Measurements from ENCODE around the gene CWC22. TPM values are rescaled to one million over a fixed set of nuclear protein-coding genes. Genes with fewer than 3 reads are reported as not detected.

The CWC22 gene
- total RNA-seq, 2 donors from 2014 or later, result 13.1 to 14.1 TPM

- no peak for DNase-seq (ENCODE audit: low spot score)
- H3K27ac ChIP-seq, result no peak overlapping the region
- no peaks in the 10 kb centered on the region for H3K4me1 ChIP-seq
- H3K4me3 ChIP-seq, result no peak overlapping the region
- no peaks in the 10 kb centered on the region for H3K27me3 ChIP-seq
- no peaks in the 10 kb centered on the region for H3K36me3 ChIP-seq
- TF ChIP-seq, protein P1, sequence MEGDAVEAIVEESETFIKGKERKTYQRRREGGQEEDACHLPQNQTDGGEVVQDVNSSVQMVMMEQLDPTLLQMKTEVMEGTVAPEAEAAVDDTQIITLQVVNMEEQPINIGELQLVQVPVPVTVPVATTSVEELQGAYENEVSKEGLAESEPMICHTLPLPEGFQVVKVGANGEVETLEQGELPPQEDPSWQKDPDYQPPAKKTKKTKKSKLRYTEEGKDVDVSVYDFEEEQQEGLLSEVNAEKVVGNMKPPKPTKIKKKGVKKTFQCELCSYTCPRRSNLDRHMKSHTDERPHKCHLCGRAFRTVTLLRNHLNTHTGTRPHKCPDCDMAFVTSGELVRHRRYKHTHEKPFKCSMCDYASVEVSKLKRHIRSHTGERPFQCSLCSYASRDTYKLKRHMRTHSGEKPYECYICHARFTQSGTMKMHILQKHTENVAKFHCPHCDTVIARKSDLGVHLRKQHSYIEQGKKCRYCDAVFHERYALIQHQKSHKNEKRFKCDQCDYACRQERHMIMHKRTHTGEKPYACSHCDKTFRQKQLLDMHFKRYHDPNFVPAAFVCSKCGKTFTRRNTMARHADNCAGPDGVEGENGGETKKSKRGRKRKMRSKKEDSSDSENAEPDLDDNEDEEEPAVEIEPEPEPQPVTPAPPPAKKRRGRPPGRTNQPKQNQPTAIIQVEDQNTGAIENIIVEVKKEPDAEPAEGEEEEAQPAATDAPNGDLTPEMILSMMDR (IDR thresholded peaks at IDR 0.05), result no peak
- no peaks in the 10 kb centered on the region for H3K9me3 ChIP-seq
Observed at GRCh38 chr2:180021850-180022249, 14.8 kb upstream of the CWC22 start.

DNA sequence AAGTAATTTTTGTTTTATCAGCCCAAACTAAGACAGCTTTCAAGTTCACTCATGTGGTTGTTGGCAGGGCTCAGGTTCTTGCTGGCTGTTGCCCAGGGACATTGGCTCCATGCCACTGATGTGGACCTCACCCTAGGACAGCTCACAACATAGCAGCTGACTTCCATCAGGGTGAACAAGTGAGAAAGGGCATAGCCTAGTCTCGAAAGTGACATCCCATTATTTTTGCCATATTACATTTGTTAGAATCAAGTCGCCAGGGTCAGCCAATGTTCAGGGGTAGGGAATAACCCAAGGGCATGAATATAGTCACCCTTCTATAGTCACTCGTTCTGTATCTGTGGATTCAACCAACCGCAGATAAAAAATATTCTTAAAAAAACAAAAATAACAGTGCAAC, 10.7 kb upstream of the CWC22 start:
- Histone ChIP-seq H3K36me3 (no peaks in the 10 kb centered on the region), H3K27me3 (no peaks in the 10 kb centered on the region), H3K27ac (no peak overlapping the region), H3K4me3 (no peak overlapping the region), H3K9me3 (no peaks in the 10 kb centered on the region), H3K4me1 (no peaks in the 10 kb centered on the region)
- no peak for DNase-seq (ENCODE audit: low spot score)
- TF ChIP-seq, protein P1 (IDR thresholded peaks at IDR 0.05), result no peak

DNA sequence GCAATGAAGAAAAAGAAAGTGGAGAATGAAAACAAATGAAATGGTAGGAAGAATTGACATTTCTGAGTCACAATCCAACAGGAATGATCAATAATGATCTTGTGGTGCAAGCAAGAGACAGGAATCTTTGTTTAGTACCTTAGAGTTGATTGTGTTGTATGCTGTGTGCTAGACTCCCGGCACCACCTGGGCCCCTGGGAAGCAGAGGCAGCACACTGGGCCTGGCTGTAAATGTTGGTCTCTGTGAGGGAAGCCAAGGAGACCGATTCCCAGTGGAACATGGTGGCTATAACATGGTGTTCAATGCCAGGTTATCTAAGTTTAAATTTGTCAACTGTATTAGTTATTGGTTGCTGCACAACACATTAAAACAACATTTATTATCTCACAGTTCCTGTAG, 9.8 kb upstream of the CWC22 start:
- H3K9me3 ChIP-seq, result no peaks in the 10 kb centered on the region
- DNase-seq (ENCODE audit: low spot score), result no peak
- no peaks in the 10 kb centered on the region for H3K27me3 ChIP-seq
- TF ChIP-seq, protein P1 (IDR thresholded peaks at IDR 0.05), result no peak
- no peaks in the 10 kb centered on the region for H3K4me1 ChIP-seq
- H3K27ac ChIP-seq, result no peak overlapping the region
- H3K4me3 ChIP-seq, result no peak overlapping the region
- H3K36me3 ChIP-seq, result no peaks in the 10 kb centered on the region

- no peak for DNase-seq (ENCODE audit: low spot score)
- Histone ChIP-seq H3K36me3 (no peaks in the 10 kb centered on the region), H3K4me3 (no peak overlapping the region), H3K27me3 (no peaks in the 10 kb centered on the region), H3K4me1 (no peaks in the 10 kb centered on the region), H3K9me3 (no peaks in the 10 kb centered on the region), H3K27ac (no peak overlapping the region)
- TF ChIP-seq, protein P1 (IDR thresholded peaks at IDR 0.05), result no peak
Observed at GRCh38 chr2:180015951-180016709, 9.0 kb upstream of the CWC22 start.

DNA sequence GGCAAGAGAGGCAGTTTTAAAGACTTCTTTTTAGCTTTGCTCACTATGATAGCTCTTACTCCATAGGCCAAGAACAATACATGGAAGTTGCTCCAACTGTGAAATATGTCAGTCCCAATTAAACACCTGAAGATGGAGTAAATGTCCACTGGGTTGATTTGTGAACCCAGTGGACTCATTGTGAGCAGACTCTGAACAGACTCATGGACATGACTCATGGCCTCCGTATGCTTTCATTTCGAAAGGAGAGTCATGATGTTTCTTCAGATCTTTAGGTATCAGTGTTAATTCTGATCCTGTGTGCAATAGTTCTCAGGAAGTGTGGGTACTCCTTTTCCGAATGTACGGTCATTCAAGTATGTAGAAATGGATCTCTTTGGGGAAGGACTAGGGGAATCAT, 5.4 kb upstream of the CWC22 start:
- no peaks in the 10 kb centered on the region for H3K36me3 ChIP-seq
- H3K9me3 ChIP-seq, result no peaks in the 10 kb centered on the region
- no peaks in the 10 kb centered on the region for H3K27me3 ChIP-seq
- no peak for DNase-seq (ENCODE audit: low spot score)
- TF ChIP-seq, protein P1 (IDR thresholded peaks at IDR 0.05), result no peak
- H3K4me1 ChIP-seq, result no peaks in the 10 kb centered on the region
- no peak overlapping the region for H3K27ac ChIP-seq
- no peak overlapping the region for H3K4me3 ChIP-seq

GRCh38 chr2:180010701-180011100, 3.6 kb upstream of the CWC22 start:
- DNase-seq (ENCODE audit: low spot score), result no peak
- Histone ChIP-seq H3K4me1 (peaks cover 0 to 8% of the 10 kb centered on the region in 2 donors), H3K4me3 (no peak overlapping the region), H3K9me3 (no peaks in the 10 kb centered on the region), H3K27me3 (no peaks in the 10 kb centered on the region), H3K36me3 (no peaks in the 10 kb centered on the region), H3K27ac (no peak overlapping the region)
- TF ChIP-seq, protein P1 (IDR thresholded peaks at IDR 0.05), result no peak
